Smooth muscle cell (in vitro differentiated cells): ENCODE results near the gene RECQL5. TPM values are rescaled to one million over a fixed set of nuclear protein-coding genes. Genes with fewer than 3 reads are reported as not detected.

ENCODE experiments used
- DNase-seq: peaks from one replicate; lab custom pipeline; 2025; ENCODE audit not compliant: unreplicated experiment; lab: John Stamatoyannopoulos, UW
- H2AFZ ChIP-seq: fragments of 200-600 bp; sonication (generic); 2 replicates; pipeline ENCODE4 v1.6.0; 2016; ENCODE audit warnings: antibody characterized with exemption, low read depth, mild to moderate bottlenecking
- H3F3A ChIP-seq: fragments of 200-600 bp; sonication (generic); 2 replicates; pipeline ENCODE4 v1.6.0; 2017; ENCODE audit warnings: antibody characterized with exemption, low read depth
- H3K27ac ChIP-seq: fragments of 200-600 bp; sonication (generic); 2 replicates; pipeline ENCODE4 v1.5.1; 2016; ENCODE audit warnings: low read depth, mild to moderate bottlenecking
- H3K27me3 ChIP-seq: fragments of 200-600 bp; sonication (generic); 2 replicates; pipeline ENCODE4 v1.6.1; 2016; ENCODE audit warnings: low read depth, mild to moderate bottlenecking
- H3K36me3 ChIP-seq: fragments of 200-600 bp; sonication (generic); 2 replicates; pipeline ENCODE4 v1.5.1; 2016; ENCODE audit warnings: low read depth
- H3K4me1 ChIP-seq: fragments of 200-600 bp; sonication (generic); 2 replicates; pipeline ENCODE4 v1.5.1; 2016; ENCODE audit warnings: low read depth
- H3K4me2 ChIP-seq: fragments of 200-600 bp; sonication (generic); 2 replicates; pipeline ENCODE4 v1.6.0; 2016; ENCODE audit warnings: mild to moderate bottlenecking
- H3K4me3 ChIP-seq: fragments of 200-600 bp; sonication (generic); 2 replicates; pipeline ENCODE4 v1.5.1; 2016; ENCODE audit warnings: mild to moderate bottlenecking
- H3K79me2 ChIP-seq: fragments of 200-600 bp; sonication (generic); 2 replicates; pipeline ENCODE4 v1.6.0; 2016; ENCODE audit warnings: low read depth, mild to moderate bottlenecking
- H3K9ac ChIP-seq: fragments of 200-600 bp; sonication (generic); 2 replicates; pipeline ENCODE4 v1.6.0; 2016; ENCODE audit warnings: low read depth
- H3K9me3 ChIP-seq: fragments of 200-600 bp; sonication (generic); replicated peaks from 2 replicates; pipeline ENCODE4 v1.5.1; 2016; ENCODE audit warnings: low read depth
- H4K20me1 ChIP-seq: fragments of 200-600 bp; sonication (generic); 2 replicates; pipeline ENCODE4 v1.6.0; 2016; ENCODE audit warnings: low read depth
- WGBS: methylation state at CpG from one replicate; pipeline ENCODE4 v1.1.7; 2016; ENCODE audit warnings: low lambda C conversion rate; 5-methylcytosine and 5-hydroxymethylcytosine counted together
- polyA plus RNA-seq: library from polyadenylated mRNA; unstranded; fragments of >200 nt; fragmentation: Nextera tagmentation; extraction: Ambion mirVana; gene quantifications from 2 replicates; pipeline ENCODE4 v1.2.1, GENCODE V29; 2016
- total RNA-seq: library from RNA; depleted of rRNA; stranded (reverse); fragments of >200 nt; gene quantifications from 2 replicates; pipeline ENCODE4 v1.2.3, GENCODE V29; 2014
- TF ChIP-seq, protein P1 (sequence below): fragments of 200-600 bp; sonication (generic); IDR thresholded peaks from 2 replicates; pipeline ENCODE4 v1.5.1; 2017; ENCODE audit warnings: borderline replicate concordance, mild to moderate bottlenecking, antibody characterized with exemption; ENCODE audit not compliant: insufficient read depth, poor library complexity, severe bottlenecking

The RECQL5 gene
- total and polyA plus RNA-seq, 2 experiments from 2014 or later, result 15.7 to 38.2 TPM

DNA sequence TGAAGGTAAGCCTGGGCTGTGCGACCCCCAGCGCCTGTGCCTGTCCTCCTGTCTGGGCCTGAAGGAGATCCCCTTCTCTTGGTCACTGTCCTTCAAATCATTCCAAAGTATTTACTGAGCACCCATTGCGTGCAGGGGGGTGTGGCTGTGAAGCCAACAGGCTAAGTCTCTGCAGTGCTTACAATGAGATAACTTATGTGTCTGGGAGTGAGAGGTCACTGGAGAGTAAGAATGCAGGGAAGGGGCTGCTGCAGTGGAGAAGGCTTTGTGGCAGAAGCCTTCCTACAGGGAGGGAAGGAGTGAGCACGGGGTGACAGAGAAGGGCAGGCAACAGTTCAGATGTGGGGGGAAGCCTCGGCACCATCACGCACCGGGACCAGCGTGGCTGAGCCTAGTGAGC is 44.9 kb downstream of the RECQL5 start:
- H3K36me3 ChIP-seq, result no peaks in the 10 kb centered on the region
- H3K27me3 ChIP-seq, result no peaks in the 10 kb centered on the region
- no peak overlapping the region for H3K4me2 ChIP-seq
- H2AFZ ChIP-seq, result no peak overlapping the region
- 85% methylated on average over 8 of the region's 8 CpGs for WGBS
- H3K9ac ChIP-seq, result no peak overlapping the region
- no peak for DNase-seq
- H4K20me1 ChIP-seq, result no peaks in the 10 kb centered on the region
- H3K79me2 ChIP-seq, result no peaks in the 10 kb centered on the region
- no peak overlapping the region for H3K27ac ChIP-seq
- no peak overlapping the region for H3K4me3 ChIP-seq
- TF ChIP-seq, protein P1, sequence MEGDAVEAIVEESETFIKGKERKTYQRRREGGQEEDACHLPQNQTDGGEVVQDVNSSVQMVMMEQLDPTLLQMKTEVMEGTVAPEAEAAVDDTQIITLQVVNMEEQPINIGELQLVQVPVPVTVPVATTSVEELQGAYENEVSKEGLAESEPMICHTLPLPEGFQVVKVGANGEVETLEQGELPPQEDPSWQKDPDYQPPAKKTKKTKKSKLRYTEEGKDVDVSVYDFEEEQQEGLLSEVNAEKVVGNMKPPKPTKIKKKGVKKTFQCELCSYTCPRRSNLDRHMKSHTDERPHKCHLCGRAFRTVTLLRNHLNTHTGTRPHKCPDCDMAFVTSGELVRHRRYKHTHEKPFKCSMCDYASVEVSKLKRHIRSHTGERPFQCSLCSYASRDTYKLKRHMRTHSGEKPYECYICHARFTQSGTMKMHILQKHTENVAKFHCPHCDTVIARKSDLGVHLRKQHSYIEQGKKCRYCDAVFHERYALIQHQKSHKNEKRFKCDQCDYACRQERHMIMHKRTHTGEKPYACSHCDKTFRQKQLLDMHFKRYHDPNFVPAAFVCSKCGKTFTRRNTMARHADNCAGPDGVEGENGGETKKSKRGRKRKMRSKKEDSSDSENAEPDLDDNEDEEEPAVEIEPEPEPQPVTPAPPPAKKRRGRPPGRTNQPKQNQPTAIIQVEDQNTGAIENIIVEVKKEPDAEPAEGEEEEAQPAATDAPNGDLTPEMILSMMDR, result no peak
- no peaks in the 10 kb centered on the region for H3K4me1 ChIP-seq
- H3K9me3 ChIP-seq, result no peaks in the 10 kb centered on the region
- H3F3A ChIP-seq, result no peaks in the 10 kb centered on the region

- Histone ChIP-seq H3K4me2 (no peak overlapping the region), H3K4me1 (no peaks in the 10 kb centered on the region), H3K9ac (no peak overlapping the region), H3K36me3 (no peaks in the 10 kb centered on the region), H4K20me1 (no peaks in the 10 kb centered on the region), H3F3A (no peaks in the 10 kb centered on the region), H3K27me3 (no peaks in the 10 kb centered on the region), H3K4me3 (no peak overlapping the region), H3K27ac (no peak overlapping the region), H3K79me2 (no peaks in the 10 kb centered on the region), H3K9me3 (no peaks in the 10 kb centered on the region), H2AFZ (no peak overlapping the region)
- no peak for DNase-seq
- TF ChIP-seq, protein P1, result no peak
- 87% methylated on average over 4 of the region's 4 CpGs for WGBS
Observed at GRCh38 chr17:75621489-75621888, 45.5 kb downstream of the RECQL5 start.

- Histone ChIP-seq H4K20me1 (no peaks in the 10 kb centered on the region), H3F3A (no peaks in the 10 kb centered on the region), H3K27me3 (no peaks in the 10 kb centered on the region), H3K9me3 (no peaks in the 10 kb centered on the region), H2AFZ (no peak overlapping the region), H3K4me3 (no peak overlapping the region), H3K36me3 (no peaks in the 10 kb centered on the region), H3K79me2 (no peaks in the 10 kb centered on the region), H3K9ac (no peak overlapping the region), H3K27ac (no peak overlapping the region), H3K4me2 (no peak overlapping the region), H3K4me1 (no peaks in the 10 kb centered on the region)
- TF ChIP-seq, protein P1, result peak; percentile 44
- 83% methylated on average over 33 of the region's 36 CpGs for WGBS
- DNase-seq, result no peak
Observed at GRCh38 chr17:75619506-75620431, 47.2 kb downstream of the RECQL5 start.
